ENCODE measurements around the gene FAM174A. TPM values are rescaled to one million over a fixed set of nuclear protein-coding genes. Genes with fewer than 3 reads are reported as not detected.

The FAM174A gene
- total RNA-seq, 1 experiment from 2014 or later, result 6.4 TPM

GRCh38 chr5:100577506-100577905 is 42.3 kb downstream of the FAM174A start:
- POLR2A ChIA-PET, result no interaction called here
- no peak overlapping the region for H3K4me3 Mint-ChIP-seq

More at GRCh38 chr5:100577506-100577905, 42.3 kb downstream of the FAM174A start:
- no peak overlapping the region for H3K27ac Mint-ChIP-seq
- ATAC-seq, result no peak
- H3K36me3 Mint-ChIP-seq, result peaks cover 3% of the 10 kb centered on the region; the same call in 1 of the 2 replicates
- no peaks in the 10 kb centered on the region for H3K9me3 Mint-ChIP-seq
- no peak for DNase-seq (ENCODE audit: low spot score)
- CTCF ChIA-PET, result no interaction called here
- no peak for TF ChIP-seq ZNF219 (CRISPR knock-in tag; IDR thresholded peaks at IDR 0.05; ENCODE audit: borderline replicate concordance)
- TF ChIP-seq ATF6 (CRISPR knock-in tag; IDR thresholded peaks at IDR 0.05), result no peak
- no peak for TF ChIP-seq MYBL2 (CRISPR knock-in tag; IDR thresholded peaks at IDR 0.05)
- no peak for TF ChIP-seq STAT6 (CRISPR knock-in tag; conservative IDR thresholded peaks at IDR 0.05; ENCODE audit: low read depth)
- no peak for TF ChIP-seq ZNF671 (CRISPR knock-in tag; IDR thresholded peaks at IDR 0.05)
- TF ChIP-seq SMAD4 (CRISPR knock-in tag; IDR thresholded peaks at IDR 0.05), result no peak
- no peak for TF ChIP-seq E2F1 (CRISPR knock-in tag; IDR thresholded peaks at IDR 0.05)
- TF ChIP-seq CREM (CRISPR knock-in tag; IDR thresholded peaks at IDR 0.05), result no peak
- no peak for TF ChIP-seq ZNF232 (CRISPR knock-in tag; IDR thresholded peaks at IDR 0.05)
- no peak for TF ChIP-seq PRDM15 (CRISPR knock-in tag; IDR thresholded peaks at IDR 0.05)
- no peak for TF ChIP-seq ZNF138 (CRISPR knock-in tag; conservative IDR thresholded peaks at IDR 0.05)
- H3K27me3 Mint-ChIP-seq (ENCODE audit: low read depth), result no peaks in the 10 kb centered on the region
- H3K4me1 Mint-ChIP-seq, result no peaks in the 10 kb centered on the region

All from WTC11 (cell line).